Sigmoid colon (tissue), 4 donors: ENCODE measurements around the gene SIRT3.

Experiments used
- EP300 ChIP-seq, 4 donors: sonication (generic); formaldehyde crosslinking; IDR thresholded peaks; one replicate each; pipeline ENCODE4 v1.6.1; 2017; ENCODE audit warnings: antibody characterized with exemption in 4 of 4
- POLR2A ChIP-seq, 2 donors: fragments of 450-650 bp; IDR thresholded peaks; one replicate each; pipeline ENCODE4 v1.6.1; 2016; ENCODE audit warnings: antibody characterized with exemption in 2 of 2, mild to moderate bottlenecking in 2 of 2, moderate library complexity in 2 of 2
- POLR2AphosphoS5 ChIP-seq, 4 donors: sonication (generic); formaldehyde crosslinking; IDR thresholded peaks; one replicate each; pipeline ENCODE4 v1.6.1; 2017; ENCODE audit warnings: antibody characterized with exemption in 4 of 4
- TF ChIP-seq, protein P1 (sequence below), 4 experiments: fragments of 450-650 bp in 3 of 4; fragments of 200-600 bp in 1 of 4; IDR thresholded peaks; one replicate each; pipeline ENCODE4 v1.5.1; 2016 to 2019; ENCODE audit warnings: antibody characterized with exemption in 4 of 4, mild to moderate bottlenecking in 3 of 4, moderate library complexity in 2 of 4

DNA sequence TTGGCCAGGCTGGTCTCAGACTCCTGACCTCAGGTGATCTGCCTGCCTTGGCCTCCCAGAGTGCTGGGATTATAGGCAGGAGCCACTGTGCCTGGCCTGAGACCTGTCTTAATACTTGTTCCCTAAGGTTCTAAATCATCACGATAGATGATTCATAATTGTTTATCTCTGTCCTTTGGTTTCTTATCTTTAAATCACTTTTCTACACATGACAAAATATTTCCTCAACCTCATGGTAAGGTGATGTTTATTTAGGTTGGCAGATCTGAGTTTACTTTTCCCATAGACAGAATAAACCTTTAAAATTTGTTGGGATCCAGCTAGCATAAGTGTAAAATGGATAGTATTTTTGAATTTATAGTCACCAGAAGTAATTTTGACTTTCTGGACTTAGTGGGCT is 4.2 kb upstream of the SIRT3 start:
- TF ChIP-seq EP300 (IDR thresholded peaks at IDR 0.05), result no peak
- TF ChIP-seq, protein P1, sequence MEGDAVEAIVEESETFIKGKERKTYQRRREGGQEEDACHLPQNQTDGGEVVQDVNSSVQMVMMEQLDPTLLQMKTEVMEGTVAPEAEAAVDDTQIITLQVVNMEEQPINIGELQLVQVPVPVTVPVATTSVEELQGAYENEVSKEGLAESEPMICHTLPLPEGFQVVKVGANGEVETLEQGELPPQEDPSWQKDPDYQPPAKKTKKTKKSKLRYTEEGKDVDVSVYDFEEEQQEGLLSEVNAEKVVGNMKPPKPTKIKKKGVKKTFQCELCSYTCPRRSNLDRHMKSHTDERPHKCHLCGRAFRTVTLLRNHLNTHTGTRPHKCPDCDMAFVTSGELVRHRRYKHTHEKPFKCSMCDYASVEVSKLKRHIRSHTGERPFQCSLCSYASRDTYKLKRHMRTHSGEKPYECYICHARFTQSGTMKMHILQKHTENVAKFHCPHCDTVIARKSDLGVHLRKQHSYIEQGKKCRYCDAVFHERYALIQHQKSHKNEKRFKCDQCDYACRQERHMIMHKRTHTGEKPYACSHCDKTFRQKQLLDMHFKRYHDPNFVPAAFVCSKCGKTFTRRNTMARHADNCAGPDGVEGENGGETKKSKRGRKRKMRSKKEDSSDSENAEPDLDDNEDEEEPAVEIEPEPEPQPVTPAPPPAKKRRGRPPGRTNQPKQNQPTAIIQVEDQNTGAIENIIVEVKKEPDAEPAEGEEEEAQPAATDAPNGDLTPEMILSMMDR (IDR thresholded peaks at IDR 0.05), result no peak
- no peak for TF ChIP-seq POLR2A (IDR thresholded peaks at IDR 0.05)
- no peak for TF ChIP-seq POLR2AphosphoS5 (IDR thresholded peaks at IDR 0.05)
